Effector memory CD4-positive, alpha-beta T cell (primary cell): ENCODE measurements around the gene ACSF2.
A peak's percentile ranks its signal among the peaks of the same experiment; 100 is the strongest.
"Not testable (repeated sequence)": the region's sequence is repeated elsewhere in the genome, so short reads cannot be mapped to it uniquely, and the experiment has no call there.

Source experiments
- DNase-seq, 3 donors: peaks; one replicate each; pipeline ENCODE4 v3.0.0-alpha.2; 2020
- H3K27ac ChIP-seq: 2 replicates; pipeline ENCODE4 v1.7.0; 2013; ENCODE audit warnings: mild to moderate bottlenecking, low read length, moderate library complexity; ENCODE audit not compliant: insufficient read depth, poor library complexity, severe bottlenecking
- H3K27me3 ChIP-seq: replicated peaks from 2 replicates; pipeline ENCODE4 v1.7.0; 2013; ENCODE audit warnings: mild to moderate bottlenecking, low read length; ENCODE audit not compliant: insufficient read depth, control insufficient read depth, poor library complexity, severe bottlenecking
- H3K36me3 ChIP-seq: 2 replicates; pipeline ENCODE4 v1.7.0; 2013; ENCODE audit warnings: mild to moderate bottlenecking, low read length, moderate library complexity; ENCODE audit not compliant: control insufficient read depth, insufficient read depth
- H3K4me1 ChIP-seq: 2 replicates; pipeline ENCODE4 v1.7.0; 2013; ENCODE audit warnings: low read length, mild to moderate bottlenecking; ENCODE audit not compliant: control insufficient read depth, insufficient read depth, poor library complexity, severe bottlenecking
- H3K4me3 ChIP-seq: 2 replicates; pipeline ENCODE4 v1.7.0; 2013; ENCODE audit warnings: low read length, low read depth, mild to moderate bottlenecking; ENCODE audit not compliant: insufficient read depth, poor library complexity, severe bottlenecking
- H3K9me3 ChIP-seq: 2 replicates; pipeline ENCODE4 v1.7.0; 2013; ENCODE audit warnings: mild to moderate bottlenecking, low read length, moderate library complexity; ENCODE audit not compliant: control insufficient read depth

The ACSF2 gene

GRCh38 chr17:50389534-50389933 is 36.5 kb upstream of the ACSF2 start:
- no peak for DNase-seq
- Histone ChIP-seq H3K27me3 (no peaks in the 10 kb centered on the region), H3K36me3 (peaks cover 93% of the 10 kb centered on the region), H3K4me1 (no peaks in the 10 kb centered on the region), H3K4me3 (no peak overlapping the region), H3K9me3 (no peaks in the 10 kb centered on the region), H3K27ac (no peak overlapping the region)

DNA sequence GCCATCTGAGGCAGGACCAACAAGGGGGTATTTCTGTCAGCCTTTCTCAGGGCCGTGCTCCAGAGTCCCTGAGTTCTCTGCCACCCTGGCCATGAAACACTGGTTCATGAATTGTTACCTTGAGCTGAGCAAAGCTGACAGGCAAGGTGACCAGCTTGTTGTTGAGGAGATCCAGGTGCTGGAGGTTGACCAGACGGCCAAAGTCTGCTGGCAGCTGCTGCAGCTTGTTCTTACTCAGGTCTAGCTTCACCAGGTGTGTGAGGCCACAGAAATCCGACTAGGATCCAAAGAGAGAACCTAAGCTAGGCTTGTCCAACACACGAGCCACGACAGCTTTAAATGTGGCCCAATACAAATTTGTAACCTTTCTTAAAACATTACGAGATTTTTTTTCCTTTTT is 33.4 kb upstream of the ACSF2 start:
- DNase-seq, result no peak
- Histone ChIP-seq H3K36me3 (peaks cover 63% of the 10 kb centered on the region), H3K4me3 (no peak overlapping the region), H3K4me1 (peaks cover 13% of the 10 kb centered on the region), H3K27ac (no peak overlapping the region), H3K27me3 (no peaks in the 10 kb centered on the region), H3K9me3 (no peaks in the 10 kb centered on the region)

DNA sequence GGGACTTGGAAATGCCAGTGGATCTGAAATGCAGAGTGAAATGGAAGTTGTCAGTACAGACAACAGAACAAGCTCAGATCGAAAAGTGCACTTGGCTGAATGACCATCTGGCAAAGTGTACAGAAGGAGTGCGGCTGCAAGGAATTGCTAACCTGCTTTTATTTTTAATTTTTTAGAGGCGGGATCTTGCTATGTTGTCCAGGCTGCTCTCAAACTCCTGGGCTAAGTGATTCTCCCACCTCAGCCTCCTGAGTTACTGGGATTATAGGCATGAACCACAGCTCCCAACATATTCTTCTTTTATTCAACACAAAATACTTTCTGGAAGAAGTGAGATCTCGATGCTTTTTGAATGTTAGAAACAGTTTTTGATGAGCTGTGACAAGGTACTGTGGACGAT is 32.3 kb upstream of the ACSF2 start:
- Histone ChIP-seq H3K27ac (no peak overlapping the region), H3K9me3 (no peaks in the 10 kb centered on the region), H3K36me3 (peaks cover 56% of the 10 kb centered on the region), H3K4me3 (no peak overlapping the region), H3K4me1 (peaks cover 13% of the 10 kb centered on the region), H3K27me3 (no peaks in the 10 kb centered on the region)
- no peak for DNase-seq

GRCh38 chr17:50394711-50395110 is 31.3 kb upstream of the ACSF2 start:
- H3K36me3 ChIP-seq, result peaks cover 46% of the 10 kb centered on the region
- no peak for DNase-seq
- H3K9me3 ChIP-seq, result no peaks in the 10 kb centered on the region
- no peak overlapping the region for H3K27ac ChIP-seq
- peaks cover 13% of the 10 kb centered on the region for H3K4me1 ChIP-seq
- H3K27me3 ChIP-seq, result no peaks in the 10 kb centered on the region
- no peak overlapping the region for H3K4me3 ChIP-seq

DNA sequence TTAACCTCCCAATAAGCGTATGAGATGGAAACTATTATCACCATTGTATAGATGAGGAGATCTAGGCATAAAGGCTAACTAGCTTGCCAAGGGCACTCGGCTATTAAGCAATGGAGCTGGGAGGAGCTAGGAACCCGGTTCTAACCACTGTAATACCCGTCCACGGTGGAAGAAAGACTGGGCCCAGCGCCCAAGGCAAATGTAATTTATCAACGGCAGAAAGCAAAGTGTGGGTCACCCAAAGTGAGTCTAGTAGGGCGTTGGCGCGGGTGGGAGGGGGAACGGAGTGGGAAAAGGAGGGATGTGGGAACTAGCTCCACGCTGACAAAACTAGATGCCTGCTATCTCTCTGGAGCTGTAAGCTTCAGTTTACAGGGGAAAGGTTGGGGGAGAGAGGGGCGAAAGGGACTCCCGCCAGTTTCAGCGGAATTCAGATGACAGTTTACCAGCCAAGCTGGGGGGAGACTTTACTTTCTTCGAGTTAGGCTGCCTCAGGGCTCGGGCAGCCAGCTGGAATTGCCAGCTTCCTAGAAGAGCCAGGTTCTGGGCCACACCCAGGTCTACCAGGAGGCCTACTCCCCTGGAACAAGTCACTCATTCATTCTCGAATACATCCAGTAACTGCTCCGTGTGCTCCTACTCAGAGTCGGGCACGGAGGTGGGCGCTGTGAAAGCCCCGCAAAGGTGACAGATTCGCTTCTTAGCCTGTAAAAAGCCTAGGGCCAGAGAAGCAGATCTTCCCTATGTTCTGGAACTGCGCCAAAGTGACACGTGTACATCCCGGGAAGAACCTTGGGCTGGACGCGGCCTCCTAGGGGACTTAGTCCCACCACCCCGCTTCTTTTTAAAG is 29.5 kb upstream of the ACSF2 start:
- DNase-seq, result no peak
- H3K27ac ChIP-seq, result peak overlapping the region; percentile 82

DNA sequence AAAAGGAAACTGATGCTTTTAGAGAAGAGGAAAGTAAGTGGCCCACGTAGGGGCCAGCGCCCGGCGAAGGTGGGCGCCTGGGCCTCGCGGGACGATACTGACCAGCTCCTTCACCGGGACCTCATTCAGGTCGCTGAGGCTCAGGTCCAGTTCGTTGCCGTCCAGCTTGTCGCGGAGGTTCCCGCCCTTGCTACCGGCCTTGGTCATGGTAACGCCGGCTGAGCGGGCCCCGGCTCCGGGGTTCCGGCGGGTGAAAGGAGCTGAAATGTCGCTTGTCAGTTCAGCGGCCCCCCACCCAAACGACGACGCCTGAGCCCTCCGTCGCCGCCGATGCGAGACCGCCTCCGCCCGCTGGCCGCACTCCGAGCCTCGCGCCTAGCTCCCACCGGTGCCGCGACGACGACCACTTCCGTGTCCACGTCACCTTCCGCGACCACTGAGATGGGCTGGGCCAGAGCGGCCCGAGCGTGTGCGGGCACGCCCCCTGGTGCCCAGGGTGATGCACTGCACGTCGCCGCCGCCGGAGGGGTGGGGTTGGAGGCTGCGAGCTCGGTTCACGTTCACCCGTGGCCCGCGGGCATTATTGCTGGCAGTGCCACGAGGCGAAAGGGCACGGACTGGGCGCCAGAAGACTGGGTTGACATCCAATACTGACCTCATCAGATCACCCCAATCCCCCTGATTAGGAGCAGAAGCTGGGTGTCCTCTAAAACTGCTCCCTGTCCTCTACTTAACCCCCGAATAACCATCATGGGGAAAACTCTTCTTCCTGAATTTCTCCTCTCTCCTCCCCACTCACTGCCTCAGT is 28.7 kb upstream of the ACSF2 start, which contains the start of gene LRRC59:
Gene LRRC59, minus strand, starts transcription at position 413 of the 808 bp plus-strand sequence. Its CDS starts 206 bp downstream, at position 207.
- peak; percentile 85 to 88 (median 88) for DNase-seq
- H3K27me3 ChIP-seq, result no peaks in the 10 kb centered on the region
- peaks cover 13% of the 10 kb centered on the region for H3K4me1 ChIP-seq
- peak within 1 kb of the TSS; percentile 94 for H3K4me3 ChIP-seq
- peaks cover 22% of the 10 kb centered on the region for H3K36me3 ChIP-seq
- no peaks in the 10 kb centered on the region for H3K9me3 ChIP-seq
- peak within 1 kb of the TSS; percentile 82 for H3K27ac ChIP-seq

More for the DNA sequence above, 29.5 kb upstream of the ACSF2 start:
- Histone ChIP-seq H3K27me3 (no peaks in the 10 kb centered on the region), H3K36me3 (peaks cover 30% of the 10 kb centered on the region), H3K4me1 (peaks cover 13% of the 10 kb centered on the region), H3K9me3 (no peaks in the 10 kb centered on the region), H3K4me3 (peak overlapping the region; percentile 94)

DNA sequence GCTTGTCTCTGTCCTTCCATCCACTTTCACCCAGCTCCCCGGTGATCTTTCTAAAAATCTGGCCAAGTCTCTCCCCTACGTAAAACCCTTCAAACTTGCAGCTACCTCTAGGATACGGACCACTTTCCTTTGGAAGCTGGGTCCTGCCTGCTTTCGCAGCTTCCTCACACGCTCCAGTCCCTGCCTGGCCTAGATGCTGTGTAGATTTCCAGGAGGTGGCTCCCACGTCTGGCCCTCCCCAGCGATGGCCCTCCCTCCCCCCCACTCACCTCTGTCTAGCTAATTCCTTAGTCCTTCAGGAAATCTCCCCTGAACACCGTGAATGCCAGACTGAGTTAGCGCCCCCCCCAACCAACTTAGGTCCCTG is 28.1 kb upstream of the ACSF2 start:
- DNase-seq, result no peak
- Histone ChIP-seq H3K27me3 (no peaks in the 10 kb centered on the region), H3K4me3 (no peak overlapping the region), H3K27ac (no peak overlapping the region), H3K4me1 (peaks cover 13% of the 10 kb centered on the region), H3K9me3 (no peaks in the 10 kb centered on the region), H3K36me3 (peaks cover 16% of the 10 kb centered on the region)

DNA sequence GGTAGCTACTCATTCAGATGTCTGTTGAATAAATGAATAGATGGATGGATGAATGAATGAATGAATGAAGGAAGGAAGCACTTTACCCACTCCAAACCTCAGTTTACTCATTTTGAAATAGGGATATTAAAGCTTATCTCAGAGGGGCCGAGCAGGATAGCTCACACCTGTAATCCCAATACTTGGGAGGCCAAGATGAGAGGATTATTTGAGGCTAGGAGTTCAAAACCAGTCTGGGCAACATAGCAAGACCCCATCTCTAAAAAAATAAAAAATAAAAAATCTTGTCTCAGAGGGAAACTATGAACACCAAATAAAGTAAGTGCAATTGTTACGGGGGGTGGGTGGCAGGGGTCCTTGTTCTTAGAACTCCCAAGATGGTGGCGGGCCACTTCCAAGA is 27.3 kb upstream of the ACSF2 start:
- not testable (repeated sequence) for H3K36me3 ChIP-seq, H3K9me3 ChIP-seq, H3K27ac ChIP-seq, H3K27me3 ChIP-seq, DNase-seq, H3K4me3 ChIP-seq
- peaks cover 13% of the 10 kb centered on the region for H3K4me1 ChIP-seq

GRCh38 chr17:50399591-50399990 is 26.4 kb upstream of the ACSF2 start:
- not testable (repeated sequence) for H3K4me3 ChIP-seq, H3K9me3 ChIP-seq, H3K27ac ChIP-seq, H3K36me3 ChIP-seq, DNase-seq, H3K27me3 ChIP-seq
- peaks cover 13% of the 10 kb centered on the region for H3K4me1 ChIP-seq

- not testable (repeated sequence) for H3K4me1 ChIP-seq, H3K36me3 ChIP-seq, DNase-seq, H3K27me3 ChIP-seq, H3K27ac ChIP-seq, H3K9me3 ChIP-seq, H3K4me3 ChIP-seq
These were observed 20.7 kb upstream of the ACSF2 start for GRCh38 chr17:50405351-50405750.
